Measurements from ENCODE around the gene COPS4. TPM values are rescaled to one million over a fixed set of nuclear protein-coding genes. Genes with fewer than 3 reads are reported as not detected.

COPS4 gene
- total and polyA plus RNA-seq, 10 of the 15 experiments (the other 5 are each of a cell fraction or from before 2014, with no cell fraction given): 34.2 to 159 (median 66.7) TPM

GRCh38 chr4:83034630-83035494 lies at the start of gene COPS4 (continued):
- TF ChIP-seq ZBTB33 (IDR thresholded peaks at IDR 0.05) (0 out of 2 replicates have a peak, but pooled peaks have one; percentile 11), NFYB (IDR thresholded peaks at IDR 0.05; ENCODE audit: insufficient read depth, low read depth, low read length) (peak; percentile 97), CUX1 (IDR thresholded peaks at IDR 0.05; ENCODE audit: insufficient replicate concordance, low read depth, low read length) (peak; percentile 84), NFYA (IDR thresholded peaks at IDR 0.05; ENCODE audit: borderline replicate concordance, low read depth, low read length) (peak; percentile 40; the same call in 1 of the 2 replicates), ETV6 (conservative IDR thresholded peaks at IDR 0.05 in 1 of 2, IDR thresholded peaks at IDR 0.05 in 1 of 2; ENCODE audit: borderline replicate concordance in 1 of 2, low read depth in 1 of 2) (peak in 1 of 2 experiments; percentile 66; a peak in 2 of 4 replicates), ELK1 (IDR thresholded peaks at IDR 0.05; ENCODE audit: low read depth, low read length) (no peak; the same call in 1 of the 2 replicates), RAD51 (IDR thresholded peaks at IDR 0.05) (peak; percentile 64), HCFC1 (IDR thresholded peaks at IDR 0.05; ENCODE audit: low read length) (peak; percentile 83), ZNF274 (IDR thresholded peaks at IDR 0.05; ENCODE audit: insufficient read depth, insufficient read length) (no peak), MEF2B (IDR thresholded peaks at IDR 0.05; ENCODE audit: partially characterized antibody, poor library complexity, severe bottlenecking) (peak; percentile 74), SREBF1 (IDR thresholded peaks at IDR 0.05; ENCODE audit: low read length) (no peak; the same call in 1 of the 2 replicates), EGR1 (IDR thresholded peaks at IDR 0.05; ENCODE audit: borderline replicate concordance in 1 of 2, low read depth in 2 of 2, low read length in 2 of 2) (peak in 1 of 2 experiments; percentile 90; a peak in 2 of 3 replicates), POU2F2 (IDR thresholded peaks at IDR 0.05; ENCODE audit: borderline replicate concordance, low read depth, low read length) (peak; percentile 85; the same call in 2 of the 3 replicates), ZBTB11 (CRISPR knock-in tag; IDR thresholded peaks at IDR 0.05) (peak; percentile 92), MXI1 (IDR thresholded peaks at IDR 0.05; ENCODE audit: low read depth, low read length) (peak; percentile 83)

Measured in GM12878 (cell line).